GM19193 (cell line): Measurements from ENCODE around the gene GTF3C5.

Experiments used
- POLR2A ChIP-seq: IDR thresholded peaks from 4 replicates; pipeline ENCODE4 v1.6.1; 2011; ENCODE audit not compliant: insufficient read depth, insufficient read length; ENCODE audit errors: extremely low read depth

The GTF3C5 gene

DNA sequence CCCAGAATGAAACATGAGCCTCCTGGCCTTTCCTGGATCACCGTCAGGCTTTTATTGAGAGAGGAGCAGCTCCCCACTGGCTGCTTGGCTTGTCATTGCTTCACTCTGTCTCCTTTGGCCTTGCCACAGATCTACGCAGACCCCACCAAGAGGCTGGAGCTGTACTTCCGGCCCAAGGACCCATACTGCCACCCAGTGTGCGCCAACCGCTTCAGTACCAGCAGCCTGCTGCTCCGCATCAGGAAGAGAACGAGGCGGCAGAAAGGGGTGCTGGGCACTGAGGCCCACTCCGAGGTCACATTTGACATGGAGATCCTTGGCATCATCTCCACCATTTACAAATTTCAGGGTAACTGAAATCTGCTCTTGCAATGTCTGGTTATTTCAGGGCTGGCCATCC lies 11.2 kb downstream of the GTF3C5 start:
- TF ChIP-seq POLR2A = no peak

DNA sequence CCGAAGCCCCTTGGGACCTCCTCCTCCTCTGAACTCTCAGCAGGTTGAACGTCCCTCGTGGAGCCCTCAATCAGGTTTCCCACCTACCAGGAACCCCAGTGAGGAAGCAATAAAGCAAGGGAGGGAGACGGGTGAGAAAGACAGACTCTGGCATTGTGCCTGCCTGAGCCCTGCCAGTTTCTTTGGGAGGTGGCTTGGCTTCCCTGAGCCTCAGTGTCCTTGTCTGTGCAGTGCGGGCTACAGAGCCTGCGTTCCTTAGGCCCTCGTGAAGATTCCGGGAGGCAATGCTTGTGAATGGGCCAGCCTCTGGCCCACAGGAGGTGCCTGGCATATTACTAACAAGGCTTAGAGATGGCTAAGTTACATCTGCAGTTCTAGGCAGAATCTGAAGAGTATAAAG lies 11.9 kb downstream of the GTF3C5 start:
- TF ChIP-seq POLR2A = no peak

DNA sequence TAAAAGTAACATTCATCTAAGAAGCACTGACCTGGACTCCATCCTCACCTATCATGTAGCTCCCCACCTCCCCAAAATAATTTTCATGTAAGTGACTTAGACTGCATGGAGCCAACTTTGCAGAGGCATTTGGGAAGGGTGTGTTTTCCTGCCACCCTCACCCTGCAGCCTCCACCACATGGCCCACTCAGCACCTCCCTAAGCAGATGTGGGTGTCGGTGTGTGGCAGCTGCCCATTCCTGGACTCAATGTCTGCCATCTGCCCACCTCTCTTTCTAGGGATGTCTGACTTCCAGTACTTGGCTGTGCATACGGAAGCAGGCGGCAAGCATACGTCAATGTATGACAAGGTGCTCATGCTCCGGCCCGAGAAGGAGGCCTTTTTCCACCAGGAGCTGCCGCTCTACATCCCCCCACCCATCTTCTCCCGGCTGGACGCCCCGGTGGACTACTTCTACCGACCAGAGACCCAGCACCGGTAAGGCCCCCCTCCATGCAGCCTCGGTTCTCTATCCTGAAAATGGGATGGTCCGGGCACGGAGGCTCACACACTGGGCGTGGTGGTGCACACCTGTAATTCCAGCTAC lies 12.7 kb downstream of the GTF3C5 start:
- no peak for TF ChIP-seq POLR2A

DNA sequence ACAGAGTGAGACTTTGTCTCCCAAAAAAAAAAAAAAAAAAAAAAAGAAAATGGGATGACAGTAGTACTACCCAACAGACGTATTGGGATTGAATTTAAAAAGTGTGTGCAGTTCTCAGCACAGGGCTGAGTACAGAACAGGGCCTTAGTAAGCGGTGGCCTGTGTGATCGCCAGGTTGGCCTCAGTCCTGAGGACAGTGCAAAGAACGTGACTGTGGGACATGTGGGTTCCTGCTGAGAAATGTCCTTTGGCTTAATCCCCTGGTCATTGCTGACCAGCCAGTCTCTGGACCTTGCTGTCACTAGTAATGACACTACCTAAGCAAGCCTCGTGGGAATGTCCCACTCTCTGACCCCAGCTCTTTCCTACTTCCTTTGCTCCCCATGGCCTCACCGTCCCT lies 13.3 kb downstream of the GTF3C5 start:
- no peak for TF ChIP-seq POLR2A

DNA sequence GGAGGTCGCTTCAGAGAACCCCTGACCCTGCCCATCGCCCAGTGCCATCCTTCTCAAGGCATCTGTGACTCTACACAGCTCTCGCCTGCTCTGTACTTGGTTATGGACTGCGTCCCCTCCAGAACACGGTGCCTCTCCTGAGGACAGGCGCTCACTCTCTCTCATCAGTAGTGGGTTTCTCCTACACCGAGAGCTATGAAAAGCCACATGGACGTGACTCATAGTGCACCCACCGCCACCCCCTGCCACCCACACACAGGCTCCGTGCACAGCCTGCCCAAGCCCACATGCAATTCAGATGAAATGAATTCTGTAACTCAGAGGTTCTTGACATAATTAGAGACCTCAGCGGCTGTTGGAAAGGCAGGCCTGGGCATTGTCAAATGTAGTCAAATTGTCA lies 13.9 kb downstream of the GTF3C5 start:
- no peak for TF ChIP-seq POLR2A

DNA sequence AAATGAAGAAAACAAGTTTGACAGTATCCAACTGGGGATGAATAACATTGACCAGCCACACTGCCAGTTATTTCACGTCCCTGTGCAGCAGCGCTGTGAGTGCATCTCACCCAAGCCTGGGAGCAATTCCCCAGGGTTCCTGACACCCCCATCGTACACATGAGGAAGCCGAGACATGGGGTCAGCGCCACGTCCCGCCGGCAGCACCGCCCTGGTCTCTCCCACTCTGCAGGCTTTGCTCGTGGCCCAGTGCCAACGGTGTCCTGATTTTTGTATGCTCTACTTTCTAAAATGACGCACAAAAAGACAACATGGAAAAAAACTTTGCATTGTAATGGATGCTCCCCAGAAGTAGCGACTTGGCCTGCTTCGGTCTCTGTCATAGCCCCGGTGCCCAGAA lies 14.3 kb downstream of the GTF3C5 start:
- TF ChIP-seq POLR2A = no peak

DNA sequence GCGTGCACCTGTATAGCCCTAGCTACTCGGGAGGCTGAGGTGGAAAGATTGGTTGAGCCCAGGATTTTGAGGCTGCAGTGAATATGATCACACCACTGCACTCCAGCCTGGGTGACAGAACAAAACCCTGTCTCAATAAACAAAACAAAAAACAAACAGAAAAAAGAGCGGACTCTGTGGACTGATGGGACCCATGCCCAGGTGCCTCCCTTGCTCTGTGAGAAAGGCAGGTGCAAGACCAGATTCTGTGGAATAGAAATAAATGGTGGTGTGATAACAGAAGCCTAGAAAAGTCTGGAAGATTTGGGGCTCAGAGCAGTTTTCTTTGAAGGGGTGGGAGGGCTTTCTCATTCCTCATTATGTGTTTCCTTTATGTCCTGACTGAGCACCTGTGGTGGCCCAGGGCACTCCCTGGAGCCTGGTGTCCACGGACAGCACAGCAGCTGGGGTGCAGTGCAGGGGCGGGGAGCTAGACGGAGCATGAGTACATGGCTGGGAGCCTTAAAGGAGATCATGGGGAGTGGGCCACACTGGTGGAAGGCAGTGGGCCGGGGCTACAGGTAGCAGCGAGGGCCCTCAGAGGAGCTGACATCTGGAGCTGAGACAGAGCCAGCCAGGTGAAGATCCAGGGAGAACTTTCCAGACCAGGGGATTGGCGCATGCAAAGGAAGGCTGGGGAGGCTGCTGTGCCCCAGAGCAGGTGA lies 15.6 kb downstream of the GTF3C5 start:
- no peak for TF ChIP-seq POLR2A

DNA sequence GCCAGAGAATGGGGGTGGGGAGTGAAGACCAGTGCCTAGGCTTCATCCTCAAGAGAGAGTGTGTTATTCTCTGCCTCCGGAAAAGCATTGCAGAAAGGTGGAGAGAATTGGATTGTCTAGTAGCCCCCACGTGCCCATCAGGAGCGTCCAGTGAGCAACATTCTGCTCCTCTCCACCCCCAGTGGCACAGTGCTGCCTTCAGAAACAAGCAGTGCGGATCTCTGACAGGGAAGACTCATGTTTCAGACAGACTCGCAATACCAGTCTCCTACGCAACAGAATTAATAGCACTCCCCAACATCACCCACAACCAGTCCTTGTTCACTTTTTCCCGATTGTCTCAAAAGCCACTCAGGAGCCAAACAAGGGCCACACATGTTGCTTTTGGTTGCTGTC lies 16.1 kb downstream of the GTF3C5 start:
- TF ChIP-seq POLR2A = no peak

DNA sequence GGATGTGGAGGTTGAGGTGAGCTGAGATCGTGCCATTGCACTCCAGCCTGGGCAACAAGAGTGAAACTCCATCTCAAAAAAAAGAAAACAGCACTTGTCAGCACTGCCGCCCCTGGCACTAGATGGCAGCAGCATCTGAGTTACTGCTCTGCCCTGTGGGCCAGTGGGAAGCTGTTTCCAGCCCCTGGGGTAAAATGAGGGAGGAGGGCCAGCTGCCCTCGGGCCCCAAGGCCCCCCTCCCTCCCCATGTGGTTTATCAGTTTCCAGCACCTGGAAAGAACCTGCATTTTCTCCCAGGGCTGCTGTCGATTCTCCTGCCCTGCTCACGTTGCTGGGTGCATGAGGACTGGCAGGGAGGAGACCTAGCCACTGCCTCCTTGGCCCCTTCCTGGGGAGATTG lies 17.8 kb downstream of the GTF3C5 start:
- no peak for TF ChIP-seq POLR2A

DNA sequence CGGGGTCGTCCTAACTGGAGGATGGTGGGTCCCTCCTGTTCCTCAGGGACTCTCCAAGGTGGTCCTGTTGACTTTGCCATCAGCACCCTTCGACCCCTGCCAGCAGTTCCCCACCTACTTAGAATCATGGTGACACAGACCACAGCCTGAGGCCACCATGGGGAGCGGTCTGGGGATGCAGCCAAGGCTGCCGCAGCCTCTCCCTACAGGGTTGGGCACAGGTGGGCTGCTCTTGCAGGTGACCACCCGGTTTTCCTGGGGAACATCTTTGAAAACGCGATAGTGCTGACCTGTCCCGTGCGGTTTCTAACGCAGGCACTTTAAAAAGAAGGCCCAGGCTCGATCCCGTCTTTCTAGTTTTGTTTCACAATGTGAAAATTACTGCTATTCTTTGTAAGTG lies 18.2 kb downstream of the GTF3C5 start:
- TF ChIP-seq POLR2A = no peak

DNA sequence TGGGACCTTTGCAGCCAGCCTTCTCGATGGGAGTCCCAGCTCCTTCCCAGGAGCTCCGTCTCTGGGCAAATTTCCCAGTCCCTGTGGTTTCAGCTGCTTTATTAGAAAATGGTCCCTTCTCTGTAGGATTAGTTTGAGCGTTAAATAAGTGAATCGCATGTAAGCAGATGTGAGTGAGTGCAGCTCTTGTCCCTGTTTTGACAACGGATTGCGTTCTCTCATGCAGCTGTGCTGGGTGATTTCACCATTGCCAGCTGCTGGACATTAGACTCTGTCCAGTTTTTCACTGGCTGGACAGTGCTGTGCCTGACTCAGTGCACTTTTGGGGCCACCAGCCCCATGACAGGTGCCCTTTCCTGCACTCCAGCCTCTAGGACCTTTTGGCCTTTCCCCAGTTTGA lies 19.3 kb downstream of the GTF3C5 start:
- no peak for TF ChIP-seq POLR2A

DNA sequence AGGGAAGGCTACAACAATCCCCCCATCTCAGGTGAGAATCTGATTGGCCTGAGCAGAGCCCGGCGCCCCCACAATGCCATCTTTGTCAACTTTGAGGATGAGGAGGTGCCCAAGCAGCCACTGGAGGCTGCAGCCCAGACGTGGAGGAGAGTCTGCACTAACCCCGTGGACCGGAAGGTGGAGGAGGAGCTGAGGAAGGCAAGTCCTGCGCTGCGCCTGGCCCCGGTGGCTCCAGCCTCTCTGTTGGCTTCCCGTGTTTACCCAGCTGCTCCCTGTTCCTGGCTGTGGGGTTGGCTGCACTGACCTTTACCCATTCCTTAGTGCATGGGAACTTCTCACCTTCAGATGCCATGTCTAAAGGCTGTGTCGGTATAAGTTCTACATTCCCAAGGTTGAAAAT lies 20.0 kb downstream of the GTF3C5 start:
- no peak for TF ChIP-seq POLR2A

DNA sequence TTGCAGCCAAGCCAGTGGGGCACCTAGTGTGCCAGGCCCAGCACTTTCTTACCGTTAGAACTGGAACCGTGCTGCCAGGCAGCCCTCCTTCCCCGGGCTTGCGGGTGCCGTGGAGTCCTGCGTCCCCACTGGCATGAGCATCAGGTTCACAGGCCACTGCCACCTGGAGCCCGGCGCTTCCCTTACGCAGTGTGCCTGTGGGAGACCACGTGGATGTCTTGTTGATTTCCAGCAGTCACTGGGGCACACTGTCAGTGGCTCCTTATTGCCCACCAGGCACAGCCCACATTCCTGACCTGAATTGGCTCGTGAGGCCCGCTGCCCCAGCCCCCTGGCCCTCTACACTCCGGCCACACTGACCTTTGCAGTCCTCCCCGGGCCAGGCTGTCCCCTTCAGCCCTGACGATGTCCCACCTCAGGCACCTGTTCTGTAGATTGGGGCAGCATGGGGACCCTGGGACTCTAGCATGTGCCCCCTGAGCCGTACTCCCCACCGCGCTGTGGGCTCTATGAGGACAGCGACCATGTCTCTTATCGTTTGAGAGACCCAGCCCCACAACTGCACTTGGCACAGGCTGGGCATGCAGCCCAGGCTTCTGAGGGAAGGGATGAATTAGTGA lies 20.6 kb downstream of the GTF3C5 start:
- TF ChIP-seq POLR2A = no peak

DNA sequence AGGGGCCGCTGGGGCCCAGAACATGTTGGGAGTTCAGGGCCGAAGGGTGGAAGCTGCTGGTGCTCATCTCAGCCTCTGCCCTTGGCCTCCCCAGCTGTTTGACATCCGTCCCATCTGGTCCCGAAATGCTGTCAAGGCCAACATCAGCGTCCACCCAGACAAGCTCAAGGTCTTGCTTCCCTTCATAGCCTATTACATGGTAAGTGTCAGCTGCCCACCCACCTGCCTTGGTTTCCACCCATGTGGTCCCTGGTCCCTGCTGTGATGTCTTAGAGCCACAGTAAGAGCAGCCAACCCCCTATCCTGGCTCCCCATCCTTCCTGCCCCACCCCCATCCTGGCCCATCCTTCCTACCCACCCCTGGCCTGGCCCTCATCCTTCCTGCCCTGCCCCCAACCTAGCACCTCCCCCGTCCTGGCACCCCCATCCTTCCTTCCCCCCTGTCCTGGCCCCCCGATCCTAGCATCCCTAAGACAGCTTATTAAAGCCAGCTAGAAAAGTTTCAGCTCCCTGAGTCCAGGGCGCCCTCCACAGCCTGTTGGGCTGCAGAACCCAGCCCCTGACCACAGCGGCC lies 21.3 kb downstream of the GTF3C5 start:
- no peak for TF ChIP-seq POLR2A

DNA sequence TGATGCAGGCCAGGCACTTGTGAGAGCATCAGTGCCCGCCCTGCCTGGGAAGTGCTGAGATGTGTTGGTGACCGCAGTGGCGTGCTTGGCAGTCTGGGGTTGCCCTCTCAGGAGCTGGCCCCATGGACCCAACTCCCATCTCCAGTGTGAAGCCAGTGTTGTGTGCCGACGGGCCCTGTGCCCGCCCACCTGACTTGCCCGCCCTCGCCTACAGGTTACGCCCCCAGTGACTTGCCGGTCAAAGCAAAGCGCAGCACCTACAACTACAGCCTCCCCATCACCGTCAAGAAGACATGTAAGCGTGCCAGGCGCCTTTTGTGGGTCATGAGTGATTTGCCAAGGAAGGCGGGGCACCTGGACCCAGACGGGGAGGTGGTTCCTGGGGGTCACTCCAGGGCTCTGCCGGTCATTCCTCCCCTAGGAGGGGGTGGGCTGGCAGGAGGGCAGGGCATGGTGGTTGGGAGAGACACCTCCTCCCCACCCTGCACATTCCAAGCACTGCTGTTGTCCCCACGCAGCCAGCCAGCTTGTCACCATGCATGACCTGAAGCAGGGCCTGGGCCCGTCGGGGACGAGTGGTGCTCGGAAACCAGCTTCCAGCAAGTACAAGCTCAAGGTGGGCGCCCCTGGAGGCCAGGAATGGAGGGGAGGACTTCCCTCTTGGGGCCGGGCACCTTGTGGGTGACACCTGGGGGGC lies 23.5 kb downstream of the GTF3C5 start:
- TF ChIP-seq POLR2A = no peak

DNA sequence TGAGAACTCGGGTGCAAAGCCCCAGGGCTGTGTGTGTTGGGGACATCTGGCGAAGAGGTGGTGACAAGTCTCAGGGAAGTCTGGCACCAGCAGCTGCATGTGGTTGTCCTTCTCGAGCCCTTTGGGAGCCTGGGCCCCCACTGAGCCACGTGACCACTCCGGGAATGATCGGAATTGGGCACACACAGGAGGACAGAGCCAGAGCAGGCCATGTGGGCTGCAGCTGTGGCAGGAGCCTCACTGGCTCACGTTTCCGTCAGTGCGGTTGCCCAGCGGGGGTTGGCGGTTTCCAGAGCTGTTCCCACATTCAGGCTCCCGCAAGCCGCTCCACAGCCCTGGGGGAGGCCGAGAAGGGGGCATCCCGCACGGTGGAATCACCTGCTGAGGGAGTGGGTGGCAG lies 24.2 kb downstream of the GTF3C5 start:
- TF ChIP-seq POLR2A = no peak

DNA sequence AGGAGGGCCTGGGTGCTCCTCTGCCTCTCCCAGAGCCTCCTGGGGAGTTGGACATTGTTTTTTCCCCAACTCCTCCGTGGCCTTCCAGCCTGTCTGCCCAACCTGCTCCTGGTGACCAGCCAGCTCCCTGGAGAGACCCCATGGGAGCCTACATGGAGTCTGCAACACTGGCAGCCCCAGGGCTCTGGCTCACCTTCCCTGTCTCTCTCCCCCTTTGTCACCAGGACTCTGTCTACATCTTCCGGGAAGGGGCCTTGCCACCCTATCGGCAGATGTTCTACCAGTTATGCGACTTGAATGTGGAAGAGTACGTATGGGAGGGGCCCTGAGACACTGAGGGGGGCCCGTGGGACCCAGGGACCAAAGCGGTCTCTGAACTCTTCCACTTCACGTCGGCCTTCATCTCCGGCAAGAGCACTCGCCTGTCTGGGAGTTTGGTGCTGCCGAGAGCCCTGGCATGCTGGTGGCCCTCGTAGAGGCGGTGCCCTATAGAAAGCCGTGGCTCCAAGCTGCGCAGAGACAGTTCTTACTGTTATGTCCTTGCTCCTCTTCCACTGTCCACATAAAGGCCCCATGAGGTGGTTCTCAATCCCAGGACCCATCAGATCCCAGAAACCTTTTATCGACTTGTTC lies 25.1 kb downstream of the GTF3C5 start:
- no peak for TF ChIP-seq POLR2A
